Stimulated activated CD8-positive, alpha-beta memory T cell treated with anti-CD3 and anti-CD28 coated beads, Interleukin-12 subunit alpha, Interleukin-12 subunit beta, amount 100 ng/mL, for 4 hours (primary cell): ENCODE results near the gene PADI6.

Experiments used
- DNase-seq: peaks from one replicate; pipeline ENCODE4 v3.0.0-alpha.2; 2020; ENCODE audit warnings: low read depth

Gene PADI6

GRCh38 chr1:17436380-17437174 lies 64.6 kb downstream of the PADI6 start:
- no peak for DNase-seq

DNA sequence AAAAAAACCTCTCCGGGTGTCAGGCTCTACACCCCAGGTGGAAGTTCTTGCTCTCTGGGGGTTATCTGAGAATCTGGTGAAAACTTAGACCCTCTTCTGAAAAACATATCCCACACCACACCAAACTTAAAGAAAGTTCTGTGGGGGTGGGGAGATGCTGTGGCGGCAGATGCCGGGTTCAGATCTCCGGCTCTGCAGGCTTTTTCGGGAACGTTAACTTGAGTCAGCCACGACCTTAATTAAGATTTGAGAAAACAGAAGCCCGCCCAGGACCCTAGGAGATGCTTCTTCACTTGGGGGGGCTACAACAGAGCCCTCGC lies 65.2 kb downstream of the PADI6 start:
- no peak for DNase-seq

- peak; percentile 60 for DNase-seq
Measured at GRCh38 chr1:17437580-17438317, 65.8 kb downstream of the PADI6 start.

DNA sequence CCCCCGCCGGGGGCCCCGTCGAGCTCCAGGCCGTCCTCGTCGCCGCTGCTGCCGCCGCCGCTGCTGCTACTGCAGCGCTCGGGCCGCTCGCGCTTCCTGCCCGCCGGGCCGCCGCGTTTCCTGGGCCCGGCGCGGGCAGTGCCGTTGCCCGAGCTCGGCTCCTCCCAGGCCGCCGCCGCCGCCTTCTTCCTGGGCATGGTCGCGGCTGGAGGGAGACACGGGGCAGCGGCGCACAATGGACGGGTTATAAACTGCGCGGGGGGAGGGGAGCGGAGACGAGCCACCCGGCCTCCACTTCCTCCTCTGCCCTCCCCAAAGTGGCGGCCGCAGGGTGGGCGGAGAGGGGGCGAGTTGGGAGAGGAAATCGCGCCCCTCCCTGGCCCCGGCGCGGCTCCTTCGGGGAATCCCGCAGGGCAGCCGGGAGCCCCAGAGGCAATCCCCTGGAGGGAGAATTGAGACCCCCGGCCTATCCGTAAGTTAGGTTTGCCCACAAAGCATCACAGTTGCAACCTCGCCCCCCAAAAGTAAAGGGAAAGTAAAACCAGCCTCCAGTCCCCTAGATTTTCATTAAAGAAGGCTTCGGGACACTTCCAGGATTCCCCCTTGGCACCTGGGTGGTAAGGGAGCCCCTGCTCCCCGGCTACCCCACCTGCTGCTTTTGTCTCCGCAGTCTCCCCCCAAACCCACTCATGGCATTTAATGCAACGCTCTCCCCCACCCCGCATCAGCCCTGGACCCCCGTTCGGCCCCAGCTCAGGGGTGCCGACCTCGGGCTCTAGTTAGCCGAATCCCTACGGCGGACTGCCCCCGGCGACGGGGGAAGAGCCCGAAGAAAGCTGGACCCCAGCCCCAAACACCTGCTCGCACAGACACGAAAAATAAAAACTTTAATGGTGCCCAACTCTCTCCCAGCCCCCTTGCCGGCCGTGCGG lies 66.6 kb downstream of the PADI6 start:
- DNase-seq: peak; percentile 69

- peak; percentile 63 for DNase-seq
Measured at GRCh38 chr1:17439250-17440073, 67.5 kb downstream of the PADI6 start, which contains the start of gene RCC2. Gene RCC2 (minus strand): TSS chr1:17439677. CDS start chr1:17438514, 1,163 bp downstream.

DNA sequence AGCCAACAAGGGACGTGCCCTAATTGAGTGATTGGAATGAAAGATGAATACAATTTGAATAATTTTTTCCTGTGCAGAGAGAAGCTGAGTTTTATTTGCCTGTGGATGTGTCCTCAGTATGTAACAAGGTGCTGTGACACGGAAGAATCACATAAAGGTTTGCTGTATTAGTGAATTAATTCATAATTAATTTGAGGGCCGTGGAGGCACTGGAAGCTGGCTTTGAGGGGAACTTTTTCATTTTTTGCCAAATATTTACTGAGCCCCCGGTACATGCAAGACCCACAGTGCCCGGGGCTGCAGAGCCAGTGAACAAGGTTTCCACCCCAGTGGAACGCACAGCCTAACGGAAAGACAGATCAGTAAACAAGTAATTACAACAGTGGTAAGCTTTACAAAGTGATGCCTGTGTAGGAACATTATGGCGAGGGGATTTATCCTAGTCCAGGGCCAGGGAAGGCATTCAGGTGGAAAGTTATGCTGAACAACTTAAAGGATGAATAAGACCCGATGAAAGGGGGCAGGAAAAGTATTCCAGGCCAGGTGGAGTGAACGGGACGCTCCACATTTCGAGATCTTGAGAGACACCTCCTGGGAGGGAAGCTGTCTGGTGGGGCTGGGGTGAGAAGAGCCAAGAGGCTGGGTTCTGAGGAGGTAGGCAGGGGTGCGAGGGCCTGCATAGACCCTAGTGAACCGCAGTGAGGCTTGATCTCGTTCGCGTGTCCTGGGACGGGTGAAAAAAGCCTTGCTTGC lies 68.3 kb downstream of the PADI6 start:
- DNase-seq: no peak

GRCh38 chr1:17440827-17441168 lies 68.8 kb downstream of the PADI6 start:
- no peak for DNase-seq

GRCh38 chr1:17441265-17441992 lies 69.4 kb downstream of the PADI6 start:
- DNase-seq: no peak

- no peak for DNase-seq
Measured at GRCh38 chr1:17441993-17442357, 70.0 kb downstream of the PADI6 start.

DNA sequence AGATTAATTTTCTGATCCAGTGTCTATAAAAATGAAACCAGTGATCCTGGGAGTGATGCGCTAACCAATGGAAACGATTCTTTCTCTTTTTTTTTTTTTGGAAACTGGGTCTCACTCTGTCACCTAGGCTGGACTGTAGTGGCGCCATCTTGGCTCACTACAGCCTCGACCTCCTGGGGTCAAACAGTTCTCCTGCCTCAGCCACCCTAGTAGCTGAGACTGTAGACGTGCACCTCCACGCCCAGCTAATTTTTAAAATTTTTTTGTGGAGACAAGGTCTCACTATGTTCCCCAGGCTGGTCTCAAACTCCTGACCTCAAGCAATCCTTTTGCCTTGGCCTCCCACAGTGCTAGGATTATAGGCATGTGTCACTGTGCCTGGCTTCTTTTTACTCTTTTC lies 70.8 kb downstream of the PADI6 start:
- no peak for DNase-seq

DNA sequence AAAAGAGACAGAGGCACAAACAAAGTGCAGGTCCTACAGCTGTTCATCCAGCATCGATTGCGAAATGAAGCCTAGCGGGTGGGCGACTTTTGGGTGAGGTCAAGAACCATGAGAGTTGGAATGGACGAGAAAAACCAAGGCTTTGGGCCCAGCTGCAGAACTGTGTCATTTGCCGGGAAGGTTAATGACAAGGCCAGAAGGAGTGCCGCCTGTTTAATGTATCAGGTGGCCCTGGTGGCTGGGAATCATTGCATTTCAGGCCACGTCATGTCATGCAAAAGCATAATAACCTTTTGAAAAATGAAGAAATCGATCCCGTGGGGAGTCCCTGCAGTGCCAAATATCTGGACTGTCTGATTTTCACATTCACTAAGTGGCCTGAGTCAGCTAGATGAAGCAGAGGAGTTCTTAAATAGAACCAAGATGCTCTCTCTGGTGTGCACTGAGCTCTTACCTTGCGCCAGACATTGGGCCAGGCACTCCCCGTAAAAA lies 75.6 kb downstream of the PADI6 start:
- no peak for DNase-seq
